Liver (tissue), 9 donors: ENCODE results near the gene FOXRED2. TPM values are rescaled to one million over a fixed set of nuclear protein-coding genes. Genes with fewer than 3 reads are reported as not detected.

Source experiments
- DNase-seq: peaks from one replicate; pipeline ENCODE4 v3.0.0-alpha.2; 2017; ENCODE audit warnings: low spot score
- H3K27ac ChIP-seq, 2 donors: one replicate each; pipeline ENCODE4 v1.7.0; 2013; ENCODE audit warnings: inconsistent platforms in 2 of 2, low read length in 2 of 2, control low read depth in 1 of 2, low read depth in 1 of 2, mild to moderate bottlenecking in 1 of 2
- H3K27me3 ChIP-seq, 4 donors: one replicate each; pipeline versions ENCODE4 v1.6.1 to v1.7.0; 2013; ENCODE audit warnings: low read length in 3 of 4, inconsistent platforms in 1 of 4, mild to moderate bottlenecking in 1 of 4, moderate library complexity in 1 of 4; ENCODE audit not compliant: control insufficient read depth in 4 of 4, insufficient read depth in 4 of 4
- H3K36me3 ChIP-seq, 4 donors: one replicate each; pipeline versions ENCODE4 v1.6.1 to v1.7.0; 2013; ENCODE audit warnings: low read length in 3 of 4, mild to moderate bottlenecking in 3 of 4, low read depth in 1 of 4, moderate library complexity in 1 of 4; ENCODE audit not compliant: control insufficient read depth in 4 of 4, insufficient read depth in 3 of 4
- H3K4me1 ChIP-seq, 4 donors: one replicate each; pipeline versions ENCODE4 v1.6.1 to v1.7.0; 2013; ENCODE audit warnings: low read length in 3 of 4, mild to moderate bottlenecking in 3 of 4, moderate library complexity in 1 of 4; ENCODE audit not compliant: control insufficient read depth in 4 of 4, insufficient read depth in 4 of 4
- H3K4me3 ChIP-seq, 3 donors: one replicate each; pipeline versions ENCODE4 v1.6.1 to v1.7.0; 2013; ENCODE audit warnings: low read length in 3 of 3, control low read depth in 1 of 3, low read depth in 1 of 3, mild to moderate bottlenecking in 1 of 3
- H3K9ac ChIP-seq, 2 donors: one replicate each; pipeline ENCODE4 v1.7.0; 2013; ENCODE audit warnings: low read length in 2 of 2, mild to moderate bottlenecking in 2 of 2, moderate library complexity in 2 of 2, control low read depth in 1 of 2, low read depth in 1 of 2
- H3K9me3 ChIP-seq, 4 donors: one replicate each; pipeline versions ENCODE4 v1.6.1 to v1.7.0; 2013; ENCODE audit warnings: low read length in 3 of 4; ENCODE audit not compliant: control insufficient read depth in 4 of 4
- EGR1 ChIP-seq, 2 donors: IDR thresholded peaks; 2 replicates each; pipeline ENCODE4 v1.6.1; 2016 to 2018; ENCODE audit warnings: antibody characterized with exemption in 2 of 2, low read depth in 2 of 2
- FOXA2 ChIP-seq: IDR thresholded peaks from 2 replicates; pipeline ENCODE4 v1.6.1; 2016; ENCODE audit warnings: antibody characterized with exemption
- GABPA ChIP-seq, 2 donors: IDR thresholded peaks in 1 of 2; conservative IDR thresholded peaks in 1 of 2; 2 replicates each; pipeline ENCODE4 v1.6.1; 2016; ENCODE audit warnings: antibody characterized with exemption in 2 of 2, mild to moderate bottlenecking in 1 of 2, moderate library complexity in 1 of 2
- NR2F2 ChIP-seq: IDR thresholded peaks from 2 replicates; pipeline ENCODE4 v1.6.1; 2016; ENCODE audit warnings: antibody characterized with exemption
- RXRA ChIP-seq, 2 donors: IDR thresholded peaks; 2 replicates each; pipeline ENCODE4 v1.6.1; 2017 to 2018; ENCODE audit warnings: antibody characterized with exemption in 2 of 2, mild to moderate bottlenecking in 1 of 2
- SP1 ChIP-seq: IDR thresholded peaks from 2 replicates; pipeline ENCODE4 v1.6.1; 2018; ENCODE audit warnings: antibody characterized with exemption, mild to moderate bottlenecking
- TAF1 ChIP-seq: conservative IDR thresholded peaks from 2 replicates; pipeline ENCODE4 v1.6.1; 2016; ENCODE audit warnings: antibody characterized with exemption, mild to moderate bottlenecking
- WGBS: extraction: QIAGEN DNeasy Blood & Tissue Kit; methylation state at CpG from one replicate; pipeline ENCODE4 v1.1.7; 2013; 5-methylcytosine and 5-hydroxymethylcytosine counted together
- polyA plus RNA-seq, 2 donors: library from polyadenylated mRNA; stranded (reverse) in 1 of 2; unstranded in 1 of 2; fragments of 200-250 nt in 1 of 2; fragments of >200 nt in 1 of 2; fragmentation: Nextera tagmentation in 1 of 2; extraction: Ambion mirVana in 1 of 2; gene quantifications; one replicate each; pipeline versions ENCODE4 v1.2.1 to v1.2.3, GENCODE V29; 2013 to 2015
- total RNA-seq, 2 donors: library from RNA; depleted of rRNA; stranded (reverse); fragments of >200 nt; gene quantifications; one replicate each; pipeline ENCODE4 v1.2.3, GENCODE V29; 2014
- TF ChIP-seq, protein P1 (sequence below): IDR thresholded peaks from 2 replicates; pipeline ENCODE4 v1.6.1; 2016; ENCODE audit warnings: antibody characterized with exemption, mild to moderate bottlenecking
- donor health status: healthy.
- donor health status: healthy.
- donor health status: healthy.
- donor health status: healthy.
- donor health status: healthy.

Gene FOXRED2
- total and polyA plus RNA-seq, 4 donors = 5.1 to 15.0 (median 7.3) TPM

DNA sequence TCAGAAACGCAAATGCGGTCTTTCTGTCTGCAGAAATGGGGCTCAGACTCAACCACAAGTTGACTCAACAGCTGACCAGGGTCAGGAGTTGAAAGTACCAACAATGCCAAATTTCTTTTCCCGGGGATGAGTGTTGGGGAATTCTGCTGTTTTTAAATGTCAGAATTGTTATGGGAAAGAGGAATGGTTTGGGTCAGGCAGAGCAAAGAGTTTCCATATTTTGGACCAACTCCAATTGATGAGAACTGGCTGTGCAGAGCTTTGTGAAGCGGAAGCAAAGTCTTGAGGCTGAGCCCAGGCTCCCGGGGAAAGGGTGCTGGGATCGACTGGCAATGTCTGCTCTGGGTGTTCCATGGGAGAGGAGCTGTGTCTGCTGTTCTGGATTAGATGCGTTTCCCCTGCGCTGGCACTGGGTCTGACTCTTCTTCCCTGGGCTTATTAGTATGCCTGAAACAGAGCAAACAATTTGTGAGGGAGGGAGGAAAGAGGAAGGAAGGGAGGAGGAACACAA lies 61.6 kb downstream of the FOXRED2 start:
- no peaks in the 10 kb centered on the region for H3K4me1 ChIP-seq
- H3K27ac ChIP-seq = peak overlapping the region in 1 of 2 donors; percentile 1
- no peak for DNase-seq
- no peaks in the 10 kb centered on the region for H3K27me3 ChIP-seq
- no peak overlapping the region for H3K4me3 ChIP-seq
- TF ChIP-seq NR2F2 (peak; percentile 96), SP1 (peak; percentile 36), GABPA (IDR thresholded peaks at IDR 0.05 in 1 of 2, conservative IDR thresholded peaks at IDR 0.05 in 1 of 2) (no peak), RXRA (IDR thresholded peaks at IDR 0.05) (peak; percentile 36), TAF1 (no peak)
- TF ChIP-seq, protein P1, sequence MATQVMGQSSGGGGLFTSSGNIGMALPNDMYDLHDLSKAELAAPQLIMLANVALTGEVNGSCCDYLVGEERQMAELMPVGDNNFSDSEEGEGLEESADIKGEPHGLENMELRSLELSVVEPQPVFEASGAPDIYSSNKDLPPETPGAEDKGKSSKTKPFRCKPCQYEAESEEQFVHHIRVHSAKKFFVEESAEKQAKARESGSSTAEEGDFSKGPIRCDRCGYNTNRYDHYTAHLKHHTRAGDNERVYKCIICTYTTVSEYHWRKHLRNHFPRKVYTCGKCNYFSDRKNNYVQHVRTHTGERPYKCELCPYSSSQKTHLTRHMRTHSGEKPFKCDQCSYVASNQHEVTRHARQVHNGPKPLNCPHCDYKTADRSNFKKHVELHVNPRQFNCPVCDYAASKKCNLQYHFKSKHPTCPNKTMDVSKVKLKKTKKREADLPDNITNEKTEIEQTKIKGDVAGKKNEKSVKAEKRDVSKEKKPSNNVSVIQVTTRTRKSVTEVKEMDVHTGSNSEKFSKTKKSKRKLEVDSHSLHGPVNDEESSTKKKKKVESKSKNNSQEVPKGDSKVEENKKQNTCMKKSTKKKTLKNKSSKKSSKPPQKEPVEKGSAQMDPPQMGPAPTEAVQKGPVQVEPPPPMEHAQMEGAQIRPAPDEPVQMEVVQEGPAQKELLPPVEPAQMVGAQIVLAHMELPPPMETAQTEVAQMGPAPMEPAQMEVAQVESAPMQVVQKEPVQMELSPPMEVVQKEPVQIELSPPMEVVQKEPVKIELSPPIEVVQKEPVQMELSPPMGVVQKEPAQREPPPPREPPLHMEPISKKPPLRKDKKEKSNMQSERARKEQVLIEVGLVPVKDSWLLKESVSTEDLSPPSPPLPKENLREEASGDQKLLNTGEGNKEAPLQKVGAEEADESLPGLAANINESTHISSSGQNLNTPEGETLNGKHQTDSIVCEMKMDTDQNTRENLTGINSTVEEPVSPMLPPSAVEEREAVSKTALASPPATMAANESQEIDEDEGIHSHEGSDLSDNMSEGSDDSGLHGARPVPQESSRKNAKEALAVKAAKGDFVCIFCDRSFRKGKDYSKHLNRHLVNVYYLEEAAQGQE = peak; percentile 87
- WGBS = 78% methylated on average over 8 of the region's 8 CpGs
- no peaks in the 10 kb centered on the region for H3K36me3 ChIP-seq
- H3K9me3 ChIP-seq = no peaks in the 10 kb centered on the region
- no peak overlapping the region for H3K9ac ChIP-seq

- WGBS = 83% methylated on average over 8 of the region's 8 CpGs
- no peak for TF ChIP-seq FOXA2
- no peak overlapping the region for H3K4me3 ChIP-seq
- no peaks in the 10 kb centered on the region for H3K27me3 ChIP-seq
- DNase-seq = no peak
- no peak overlapping the region for H3K9ac ChIP-seq
- H3K4me1 ChIP-seq = no peaks in the 10 kb centered on the region
- H3K36me3 ChIP-seq = no peaks in the 10 kb centered on the region
- no peaks in the 10 kb centered on the region for H3K9me3 ChIP-seq
- no peak overlapping the region for H3K27ac ChIP-seq
Observed at GRCh38 chr22:36443198-36443770, 63.6 kb downstream of the FOXRED2 start.

GRCh38 chr22:36442506-36443197 lies 64.2 kb downstream of the FOXRED2 start:
- Histone ChIP-seq H3K27ac (no peak overlapping the region), H3K9ac (no peak overlapping the region), H3K4me1 (no peaks in the 10 kb centered on the region), H3K27me3 (no peaks in the 10 kb centered on the region), H3K9me3 (no peaks in the 10 kb centered on the region), H3K36me3 (no peaks in the 10 kb centered on the region), H3K4me3 (no peak overlapping the region)
- no peak for DNase-seq
- TF ChIP-seq GABPA (IDR thresholded peaks at IDR 0.05 in 1 of 2, conservative IDR thresholded peaks at IDR 0.05 in 1 of 2) = no peak
- no peak for TF ChIP-seq EGR1 (IDR thresholded peaks at IDR 0.05; ENCODE audit: low read depth in 2 of 2)
- 90% methylated on average over 12 of the region's 12 CpGs for WGBS
